Neural progenitor cell (in vitro differentiated cells): Measurements from ENCODE around the gene HILPDA.
"Not testable (repeated sequence)": the region's sequence is repeated elsewhere in the genome, so short reads cannot be mapped to it uniquely, and the experiment has no call there.

Experiments used
- CTCF ChIP-seq: fragments of 200-600 bp; sonication (generic); IDR thresholded peaks from 2 replicates; pipeline ENCODE4 v1.5.1; 2017; ENCODE audit warnings: antibody characterized with exemption, mild to moderate bottlenecking
- EZH2 ChIP-seq: fragments of 200-600 bp; sonication (generic); IDR thresholded peaks from 2 replicates; pipeline ENCODE4 v1.6.1; 2017; ENCODE audit warnings: antibody characterized with exemption, mild to moderate bottlenecking, moderate library complexity
- EZH2phosphoT487 ChIP-seq: fragments of 200-600 bp; sonication (generic); IDR thresholded peaks from 2 replicates; pipeline ENCODE4 v1.6.1; 2017; ENCODE audit warnings: antibody characterized with exemption

GRCh38 chr7:128477336-128477690, 21.6 kb downstream of the HILPDA start:
- not testable (repeated sequence) for TF ChIP-seq CTCF, EZH2, EZH2phosphoT487
